KMS-11 (cell line): Measurements from ENCODE around the gene TMCO6.
"Not testable (repeated sequence)": the region's sequence is repeated elsewhere in the genome, so short reads cannot be mapped to it uniquely, and the experiment has no call there.

Source experiments
- H2AFZ ChIP-seq: fragments of 200-600 bp; sonication (generic); 2 replicates; pipeline ENCODE4 v1.6.1; 2016; ENCODE audit warnings: antibody characterized with exemption, mixed run types, low read depth
- H3K27ac ChIP-seq: fragments of 200-600 bp; sonication (generic); 2 replicates; pipeline ENCODE4 v1.6.1; 2016; ENCODE audit warnings: mild to moderate bottlenecking, mixed run types
- H3K27me3 ChIP-seq: fragments of 200-600 bp; sonication (generic); 2 replicates; pipeline ENCODE4 v1.6.1; 2017; ENCODE audit warnings: mild to moderate bottlenecking, low read depth, mixed run types, moderate library complexity; ENCODE audit not compliant: insufficient read depth
- H3K36me3 ChIP-seq: fragments of 200-600 bp; sonication (generic); 2 replicates; pipeline ENCODE4 v1.6.1; 2017; ENCODE audit warnings: mild to moderate bottlenecking, mixed run types; ENCODE audit not compliant: insufficient read depth
- H3K4me1 ChIP-seq: fragments of 200-600 bp; sonication (generic); 2 replicates; pipeline ENCODE4 v1.6.1; 2016; ENCODE audit warnings: mild to moderate bottlenecking, low read depth, mixed run types; ENCODE audit not compliant: poor library complexity, severe bottlenecking
- H3K4me2 ChIP-seq: fragments of 200-600 bp; sonication (generic); 2 replicates; pipeline ENCODE4 v1.7.0; 2016; ENCODE audit warnings: mild to moderate bottlenecking, mixed run types
- H3K4me3 ChIP-seq: fragments of 200-600 bp; sonication (generic); IDR thresholded peaks from 2 replicates; pipeline ENCODE4 v1.6.1; 2017; ENCODE audit warnings: low read depth, low read length, mixed read lengths; ENCODE audit not compliant: insufficient read depth
- H3K79me2 ChIP-seq: fragments of 200-600 bp; sonication (generic); 2 replicates; pipeline ENCODE4 v1.6.1; 2016; ENCODE audit warnings: low read depth, mixed run types; ENCODE audit not compliant: insufficient read depth
- H3K9ac ChIP-seq: fragments of 200-600 bp; sonication (generic); 2 replicates; pipeline ENCODE4 v1.6.1; 2016; ENCODE audit warnings: mild to moderate bottlenecking, mixed run types
- H4K20me1 ChIP-seq: fragments of 200-600 bp; sonication (generic); 2 replicates; pipeline ENCODE4 v1.6.1; 2016; ENCODE audit warnings: mild to moderate bottlenecking, mixed run types; ENCODE audit not compliant: insufficient read depth
- TF ChIP-seq, protein P1 (sequence below): fragments of 200-600 bp; sonication (generic); conservative IDR thresholded peaks from 2 replicates; pipeline ENCODE4 v1.6.1; 2017; ENCODE audit warnings: low read depth, mild to moderate bottlenecking, antibody characterized with exemption, low read length, moderate library complexity, mixed read lengths

TMCO6 gene

DNA sequence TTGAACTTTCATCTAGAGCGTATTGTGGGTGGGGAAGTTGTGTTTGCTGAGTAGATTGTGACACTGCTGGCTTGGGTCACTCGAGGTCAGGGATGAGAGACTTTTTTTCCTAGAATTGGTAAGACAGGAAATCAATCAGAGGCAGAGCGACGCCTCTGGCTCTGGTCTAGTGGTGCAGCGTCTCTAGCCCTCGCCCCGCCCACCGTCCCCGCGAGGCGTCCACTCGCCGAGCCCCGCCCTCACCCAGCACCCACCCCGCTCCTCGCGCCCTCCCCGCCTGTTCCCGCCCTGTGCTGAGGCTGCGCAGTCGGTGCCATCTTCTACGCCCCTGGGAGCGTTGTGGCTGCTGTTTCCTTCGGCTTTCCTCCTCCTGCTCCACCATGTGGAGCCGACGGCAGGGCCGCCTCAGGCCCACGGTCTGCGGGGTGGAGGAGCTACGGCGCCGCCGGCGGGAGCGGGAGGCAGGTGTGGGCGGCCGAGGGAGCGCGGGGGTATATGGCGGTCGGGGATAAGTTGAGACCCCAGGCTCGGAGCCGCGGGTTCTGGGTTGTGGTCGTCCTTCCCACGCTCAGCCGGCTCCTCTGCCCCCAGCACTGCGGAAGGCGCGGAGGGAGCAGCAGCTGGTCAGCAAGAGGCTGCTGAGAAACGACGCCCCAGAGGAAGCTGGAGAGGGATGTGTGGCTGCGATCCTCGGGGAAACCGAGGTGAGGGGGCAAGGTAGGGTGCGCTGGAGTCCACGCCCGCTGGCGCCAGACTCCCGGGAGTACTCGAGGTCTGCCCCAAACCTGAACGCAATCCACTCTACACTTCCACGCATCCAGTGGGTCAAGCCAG, at the start of gene TMCO6:
Gene TMCO6, plus strand, starts transcription at position 304 of the 834 bp plus-strand sequence. Its CDS starts 77 bp downstream, at position 381.
- no peaks in the 10 kb centered on the region for H3K79me2 ChIP-seq
- peaks cover 15% of the 10 kb centered on the region for H3K4me1 ChIP-seq
- peak within 1 kb of the TSS; percentile 36; the same call in 1 of the 2 replicates for H3K27ac ChIP-seq

DNA sequence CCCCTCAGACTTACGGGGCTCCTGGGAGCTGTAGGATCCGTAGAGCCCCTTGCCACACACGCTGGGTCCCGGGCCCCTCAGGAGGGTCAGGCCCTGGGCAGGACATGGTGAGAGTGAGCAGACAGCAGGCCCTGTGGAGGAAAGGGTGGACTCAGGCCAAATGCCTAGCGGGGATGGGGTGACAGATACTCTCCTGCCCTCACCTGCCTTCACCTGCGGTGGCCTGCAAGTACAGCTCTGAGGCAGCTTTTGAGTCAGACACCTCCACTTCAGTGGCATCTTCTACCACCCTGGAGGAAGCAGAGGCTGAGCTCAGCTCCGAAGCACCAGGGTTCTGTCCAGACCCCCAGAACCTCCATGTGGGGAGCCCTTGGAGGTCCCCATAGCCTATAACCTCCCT, 48.4 kb upstream of the TMCO6 start:
- no peak overlapping the region for H3K27ac ChIP-seq
- no peak overlapping the region for H3K4me2 ChIP-seq
- TF ChIP-seq, protein P1, sequence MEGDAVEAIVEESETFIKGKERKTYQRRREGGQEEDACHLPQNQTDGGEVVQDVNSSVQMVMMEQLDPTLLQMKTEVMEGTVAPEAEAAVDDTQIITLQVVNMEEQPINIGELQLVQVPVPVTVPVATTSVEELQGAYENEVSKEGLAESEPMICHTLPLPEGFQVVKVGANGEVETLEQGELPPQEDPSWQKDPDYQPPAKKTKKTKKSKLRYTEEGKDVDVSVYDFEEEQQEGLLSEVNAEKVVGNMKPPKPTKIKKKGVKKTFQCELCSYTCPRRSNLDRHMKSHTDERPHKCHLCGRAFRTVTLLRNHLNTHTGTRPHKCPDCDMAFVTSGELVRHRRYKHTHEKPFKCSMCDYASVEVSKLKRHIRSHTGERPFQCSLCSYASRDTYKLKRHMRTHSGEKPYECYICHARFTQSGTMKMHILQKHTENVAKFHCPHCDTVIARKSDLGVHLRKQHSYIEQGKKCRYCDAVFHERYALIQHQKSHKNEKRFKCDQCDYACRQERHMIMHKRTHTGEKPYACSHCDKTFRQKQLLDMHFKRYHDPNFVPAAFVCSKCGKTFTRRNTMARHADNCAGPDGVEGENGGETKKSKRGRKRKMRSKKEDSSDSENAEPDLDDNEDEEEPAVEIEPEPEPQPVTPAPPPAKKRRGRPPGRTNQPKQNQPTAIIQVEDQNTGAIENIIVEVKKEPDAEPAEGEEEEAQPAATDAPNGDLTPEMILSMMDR = no peak
- H3K79me2 ChIP-seq = no peaks in the 10 kb centered on the region
- no peaks in the 10 kb centered on the region for H3K27me3 ChIP-seq
- H4K20me1 ChIP-seq = no peaks in the 10 kb centered on the region
- H3K4me1 ChIP-seq = peaks cover 18% of the 10 kb centered on the region
- no peak overlapping the region for H2AFZ ChIP-seq
- H3K9ac ChIP-seq = no peak overlapping the region
- no peak overlapping the region for H3K4me3 ChIP-seq
- H3K36me3 ChIP-seq = no peaks in the 10 kb centered on the region

More for the DNA sequence above, at the start of gene TMCO6:
- peak within 1 kb of the TSS; percentile 75; the same call in 1 of the 2 replicates for H3K9ac ChIP-seq
- H4K20me1 ChIP-seq = no peaks in the 10 kb centered on the region
- TF ChIP-seq, protein P1 = peak; percentile 56
- peak within 1 kb of the TSS; percentile 87 for H3K4me2 ChIP-seq
- H3K27me3 ChIP-seq = no peaks in the 10 kb centered on the region
- H3K36me3 ChIP-seq = no peaks in the 10 kb centered on the region
- H3K4me3 ChIP-seq = no peak within 1 kb of the TSS
- peak within 1 kb of the TSS; percentile 98 for H2AFZ ChIP-seq

DNA sequence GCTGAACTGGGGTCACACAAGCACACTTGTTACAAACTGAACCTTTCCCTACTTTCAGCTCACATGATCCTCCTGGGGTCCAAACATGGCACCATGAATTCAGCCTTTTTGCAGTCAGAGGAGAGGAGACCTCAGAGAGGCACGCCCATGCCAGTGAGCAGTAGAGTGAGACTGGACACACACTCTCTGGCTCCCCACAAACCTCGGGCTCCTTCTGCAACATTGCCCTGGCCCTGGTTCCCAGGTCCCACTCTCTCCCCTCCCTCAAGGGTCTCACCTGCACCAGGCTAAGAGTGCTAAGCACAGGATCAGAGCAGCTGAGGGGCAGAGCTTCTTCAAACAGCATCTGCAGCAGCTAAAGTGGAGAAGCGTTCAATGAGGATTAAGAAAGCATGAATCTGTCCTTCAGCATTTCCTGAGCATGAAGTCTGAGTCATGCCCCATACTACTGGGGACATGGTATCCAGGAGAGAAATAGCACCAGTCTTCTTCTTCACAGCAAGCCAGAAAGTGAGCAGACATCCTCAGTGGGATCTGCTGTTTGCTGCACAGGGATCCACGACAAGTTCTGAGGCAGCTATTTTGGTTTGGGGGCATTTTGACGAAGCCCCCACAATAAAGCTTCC, 47.4 kb upstream of the TMCO6 start:
- Histone ChIP-seq H3K79me2 (no peaks in the 10 kb centered on the region), H2AFZ (no peak overlapping the region), H3K27me3 (no peaks in the 10 kb centered on the region), H3K4me3 (no peak overlapping the region), H4K20me1 (no peaks in the 10 kb centered on the region), H3K4me1 (peaks cover 21% of the 10 kb centered on the region), H3K27ac (no peak overlapping the region), H3K36me3 (no peaks in the 10 kb centered on the region), H3K9ac (no peak overlapping the region), H3K4me2 (no peak overlapping the region)
- TF ChIP-seq, protein P1 = no peak

DNA sequence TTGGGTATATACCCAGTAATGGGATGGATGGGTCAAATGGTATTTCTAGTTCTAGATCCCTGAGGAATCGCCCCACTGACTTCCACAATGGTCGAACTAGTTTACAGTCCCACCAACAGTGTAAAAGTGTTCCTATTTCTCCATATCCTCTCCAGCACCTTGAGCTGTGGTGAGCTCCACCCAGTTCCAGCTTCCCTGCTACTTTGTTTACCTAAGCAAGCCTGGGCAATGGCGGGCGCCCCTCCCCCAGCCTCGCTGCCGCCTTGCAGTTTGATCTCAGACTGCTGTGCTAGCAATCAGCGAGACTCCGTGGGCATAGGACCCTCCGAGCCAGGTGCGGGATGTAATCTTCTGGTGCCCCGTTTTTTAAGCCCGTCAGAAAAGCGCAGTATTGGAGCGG, 46.2 kb upstream of the TMCO6 start:
- not testable (repeated sequence) for H3K9ac ChIP-seq, H3K27ac ChIP-seq, H2AFZ ChIP-seq, H4K20me1 ChIP-seq, H3K4me2 ChIP-seq, H3K36me3 ChIP-seq, H3K4me3 ChIP-seq, H3K27me3 ChIP-seq, H3K79me2 ChIP-seq
- H3K4me1 ChIP-seq = peaks cover 21% of the 10 kb centered on the region
